GM21360 (cell line): ENCODE measurements around the gene PLA1A.
"Not testable (repeated sequence)": the region's sequence is repeated elsewhere in the genome, so short reads cannot be mapped to it uniquely, and the experiment has no call there.

Experiments
- ATAC-seq: cut with Tn5 transposase; IDR thresholded peaks from one replicate; pipeline ENCODE4 v1.9.1; 2021; ENCODE audit warnings: mild to moderate bottlenecking, moderate library complexity; ENCODE audit not compliant: unreplicated experiment

The PLA1A gene

GRCh38 chr3:119660474-119661440 is 63.1 kb downstream of the PLA1A start, which contains the start of gene POPDC2:
Gene POPDC2 (minus strand): TSS chr3:119660589. CDS start chr3:119660423, 166 bp downstream.
- no peak for ATAC-seq

GRCh38 chr3:119662604-119663373 is 65.1 kb downstream of the PLA1A start:
- no peak for ATAC-seq

GRCh38 chr3:119663885-119664284 is 66.2 kb downstream of the PLA1A start:
- no peak for ATAC-seq

GRCh38 chr3:119664370-119664769 is 66.7 kb downstream of the PLA1A start:
- no peak for ATAC-seq

GRCh38 chr3:119664850-119665379 is 67.2 kb downstream of the PLA1A start:
- ATAC-seq, result no peak

- ATAC-seq, result no peak
Observed at GRCh38 chr3:119665954-119666559, 68.4 kb downstream of the PLA1A start.

- ATAC-seq, result no peak
Observed at GRCh38 chr3:119669906-119670570, 72.4 kb downstream of the PLA1A start.

- no peak for ATAC-seq
Observed at GRCh38 chr3:119672776-119673175, 75.1 kb downstream of the PLA1A start.

- ATAC-seq, result no peak
Observed at GRCh38 chr3:119673875-119674274, 76.2 kb downstream of the PLA1A start.

- no peak for ATAC-seq
Observed at GRCh38 chr3:119675188-119675874, 77.6 kb downstream of the PLA1A start.

- no peak for ATAC-seq
Observed at GRCh38 chr3:119676020-119676419, 78.3 kb downstream of the PLA1A start.

GRCh38 chr3:119676771-119677640 is 79.3 kb downstream of the PLA1A start, which contains the start of gene COX17:
Gene COX17 (minus strand): TSS chr3:119677406. CDS start chr3:119677310, 96 bp downstream.
- peak; percentile 88 for ATAC-seq

GRCh38 chr3:119677641-119677934 is 79.9 kb downstream of the PLA1A start:
- ATAC-seq, result peak; percentile 2

- ATAC-seq, result not testable (repeated sequence)
Observed at GRCh38 chr3:119678209-119678608, 80.5 kb downstream of the PLA1A start.
